ENCODE data around the gene WDR82.
"Not testable (repeated sequence)": the region's sequence is repeated elsewhere in the genome, so short reads cannot be mapped to it uniquely, and the experiment has no call there.

The WDR82 gene

DNA sequence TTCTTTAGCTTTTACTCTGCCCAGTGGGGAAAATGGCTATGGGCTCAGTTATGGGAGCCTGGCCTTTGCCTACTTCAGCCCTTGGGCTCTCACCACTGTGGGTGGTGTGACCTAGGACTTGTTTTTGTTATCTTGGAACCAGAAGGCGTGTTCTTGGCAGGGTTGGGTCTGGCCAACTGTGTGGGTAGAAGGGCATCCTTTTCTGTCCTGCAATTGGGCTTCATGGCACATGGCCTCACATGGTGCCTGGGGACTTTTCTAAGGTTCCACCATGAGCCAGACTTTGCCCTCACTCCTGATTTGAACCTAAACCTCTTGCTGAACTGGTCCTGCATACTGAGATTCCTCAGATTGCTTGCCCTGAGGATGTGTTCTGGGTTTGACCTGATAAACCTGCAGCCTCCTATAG is 10.9 kb upstream of the WDR82 start:
- DNase-seq (ENCODE audit: low spot score), result no peak

DNA sequence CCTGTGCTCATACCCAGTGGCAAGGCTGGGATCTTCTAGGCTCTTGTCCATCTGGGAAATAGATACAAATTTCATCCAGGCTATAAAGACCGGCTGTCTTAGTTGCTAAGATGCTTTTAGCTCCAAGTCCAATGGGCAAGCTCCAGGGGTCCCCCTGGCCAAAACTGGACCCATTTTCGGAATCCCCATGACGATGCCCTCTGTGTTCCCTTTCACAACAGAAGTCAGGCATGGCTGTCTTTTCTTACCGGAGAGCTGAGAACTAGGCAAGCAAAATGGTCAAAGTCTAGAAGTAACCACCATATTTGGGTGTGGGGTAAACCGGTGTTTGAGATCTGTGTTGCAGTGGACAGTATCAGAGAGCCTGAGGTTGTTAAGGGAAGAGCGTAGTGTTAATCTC is 10.2 kb upstream of the WDR82 start:
- DNase-seq (ENCODE audit: low spot score), result no peak

GRCh38 chr3:52286777-52287110 is 8.3 kb upstream of the WDR82 start:
- DNase-seq (ENCODE audit: low spot score), result no peak

DNA sequence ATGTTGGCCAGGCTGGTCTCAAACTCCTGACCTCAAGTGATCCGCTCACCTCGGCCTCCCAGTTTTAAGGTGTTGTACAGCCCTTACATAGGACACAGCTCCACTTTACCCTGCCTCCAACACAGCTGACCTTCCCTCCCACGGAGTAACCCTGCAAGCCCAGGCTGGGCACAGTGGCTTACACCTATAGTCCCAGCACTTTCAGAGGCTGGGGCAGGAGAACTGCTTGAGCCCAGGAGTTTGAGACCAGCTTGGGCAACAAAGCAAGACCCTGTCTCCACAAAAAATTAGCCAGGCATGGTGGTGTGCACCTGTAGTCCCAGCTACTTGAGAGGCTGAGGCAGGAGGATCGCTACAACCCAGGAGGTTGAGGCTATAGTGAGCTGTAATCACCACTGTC is 5.6 kb upstream of the WDR82 start:
- DNase-seq (ENCODE audit: low spot score), result not testable (repeated sequence)

GRCh38 chr3:52283306-52283705 is 4.9 kb upstream of the WDR82 start:
- no peak for DNase-seq (ENCODE audit: low spot score)

DNA sequence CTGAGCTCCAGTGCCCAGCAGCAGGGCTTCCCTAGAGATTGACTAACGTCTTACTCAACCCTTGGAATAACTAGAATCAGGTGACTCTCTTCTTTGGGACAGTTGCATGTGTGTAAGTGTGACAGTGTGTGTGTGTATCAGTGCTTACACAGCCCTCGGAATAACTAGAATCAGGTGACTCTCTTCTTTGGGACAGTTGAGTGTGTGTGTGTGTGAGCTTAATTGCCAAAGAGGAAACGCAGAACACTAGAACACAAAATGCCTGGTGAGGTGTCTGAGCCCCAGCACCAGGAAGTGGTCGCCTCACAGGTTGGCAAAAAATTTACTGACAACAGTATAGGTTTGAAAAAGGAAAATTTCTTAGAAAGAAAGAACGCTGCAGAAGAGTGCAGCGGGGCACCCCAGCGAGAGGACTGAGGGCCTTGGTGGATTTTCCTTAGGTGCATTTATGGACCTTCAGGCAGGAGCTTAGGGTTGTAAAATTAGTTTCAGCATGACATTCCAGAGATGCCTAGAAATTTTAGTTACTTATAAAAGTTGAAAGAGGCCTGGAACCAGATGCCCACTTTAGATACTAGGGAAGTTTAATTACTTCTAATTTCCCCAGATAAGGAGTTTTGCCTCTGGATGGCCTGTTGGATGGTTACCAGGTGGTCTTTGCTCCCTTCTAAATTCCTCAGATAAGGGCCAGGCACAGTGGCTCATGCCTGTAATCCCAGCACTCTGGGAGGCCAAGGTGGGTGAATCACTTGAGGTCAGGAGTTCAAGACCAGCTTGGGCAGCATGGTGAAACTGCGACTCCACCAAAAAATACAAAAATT is 3.7 kb upstream of the WDR82 start:
- no peak for DNase-seq (ENCODE audit: low spot score)

DNA sequence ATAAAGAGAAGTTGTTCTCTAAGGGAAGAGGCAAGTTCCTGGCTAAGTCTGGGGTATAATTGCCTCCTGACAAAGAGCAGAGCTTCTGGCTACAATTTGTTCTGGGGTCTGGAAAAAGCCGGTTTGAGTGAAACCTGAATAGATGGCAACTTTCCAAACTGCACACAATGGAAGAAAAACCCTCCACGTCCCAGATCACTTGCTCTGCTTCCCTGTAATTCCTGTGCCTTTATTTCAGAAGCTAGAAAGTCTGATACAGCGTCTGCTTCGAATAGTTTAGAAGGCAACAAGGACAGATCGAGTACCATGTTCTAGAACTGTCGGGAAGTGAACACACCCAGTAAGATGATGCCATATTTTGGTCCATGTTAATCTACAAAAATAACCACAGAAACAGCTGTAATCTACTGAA is 1.6 kb upstream of the WDR82 start:
- DNase-seq (ENCODE audit: low spot score), result no peak

DNA sequence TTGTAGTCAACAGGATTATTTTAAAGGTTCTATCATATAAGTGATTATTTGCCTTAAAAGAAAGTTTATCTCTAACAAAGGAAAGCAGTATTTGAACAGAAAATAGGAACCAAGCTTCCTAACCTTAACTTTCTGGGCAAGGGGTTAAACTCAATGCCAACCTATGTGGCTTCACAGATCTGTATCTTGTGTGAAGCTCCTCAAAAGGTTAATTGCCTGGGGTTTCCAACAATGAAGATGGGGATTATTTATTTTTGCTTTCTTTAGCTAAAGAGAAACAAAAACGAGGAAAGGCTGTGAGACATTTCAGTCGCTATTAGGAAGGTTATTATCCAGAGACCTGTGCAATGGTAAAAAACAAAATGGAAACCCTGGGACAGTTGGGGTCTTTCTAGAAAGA is 1.1 kb upstream of the WDR82 start:
- DNase-seq (ENCODE audit: low spot score), result no peak

GRCh38 chr3:52277972-52278509 is 408 bp downstream of the WDR82 start:
- peak; percentile 56 for DNase-seq (ENCODE audit: low spot score)

DNA sequence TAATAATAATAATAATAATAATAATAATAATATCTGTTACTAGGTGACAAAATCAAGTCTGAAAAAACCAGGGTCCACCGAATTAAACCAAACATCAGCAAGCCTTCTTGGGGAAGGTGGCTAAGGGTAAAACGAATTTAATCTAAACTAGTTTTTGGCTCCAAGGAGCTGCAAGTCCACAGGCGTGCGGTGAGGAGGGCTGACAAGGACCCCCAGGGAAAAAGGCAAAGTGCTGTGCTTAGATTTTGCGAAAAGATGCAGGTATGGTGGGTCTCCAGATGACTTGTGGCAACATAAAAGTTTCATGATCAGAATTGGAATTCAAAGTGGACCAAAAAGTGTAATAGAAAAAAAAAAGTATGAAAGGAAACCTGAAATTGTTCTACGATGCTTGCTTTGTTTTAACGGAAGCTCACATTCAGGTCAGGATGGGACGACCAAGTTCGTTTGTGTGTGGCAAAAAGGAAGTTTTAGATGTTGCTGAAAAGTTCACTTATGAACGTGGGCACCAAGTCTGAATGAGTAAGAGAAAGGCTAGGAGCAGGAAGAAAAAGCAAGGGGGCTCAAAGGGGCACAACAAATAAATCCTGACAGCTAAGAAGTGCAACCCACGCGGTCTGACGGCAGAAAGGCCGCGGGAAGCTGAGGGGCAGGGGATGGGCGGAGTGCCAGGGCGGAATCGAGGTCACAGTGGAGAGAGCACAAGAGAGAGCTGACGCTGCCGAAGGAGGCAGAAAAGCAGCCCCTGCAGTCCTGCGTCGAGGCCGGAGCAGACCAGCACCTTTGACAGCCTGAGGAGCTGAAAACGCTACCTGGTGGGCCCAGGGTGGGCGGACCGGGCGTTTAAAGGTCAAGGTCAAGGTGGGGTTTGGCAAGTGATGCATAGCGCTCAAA is 1.1 kb downstream of the WDR82 start:
- DNase-seq (ENCODE audit: low spot score), result peak; percentile 59

DNA sequence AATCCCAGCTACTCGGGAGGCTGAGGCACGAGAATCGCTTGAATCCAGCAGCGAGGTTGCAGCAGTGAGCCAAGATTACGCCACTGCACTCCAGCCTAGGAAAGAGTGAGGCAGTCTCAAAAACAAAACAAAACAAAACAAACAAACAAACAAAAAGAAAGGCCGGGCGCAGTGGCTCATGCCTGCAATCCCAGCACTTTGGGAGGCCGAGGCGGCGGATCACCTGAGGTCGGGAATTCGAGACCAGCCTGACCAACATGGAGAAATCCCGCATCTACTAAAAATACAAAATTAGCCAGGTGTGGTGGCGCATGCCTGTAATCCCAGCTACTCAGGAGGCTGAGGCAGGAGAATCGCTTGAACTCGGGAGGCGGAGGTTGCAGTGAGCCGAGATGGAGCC is 3.7 kb downstream of the WDR82 start:
- not testable (repeated sequence) for DNase-seq (ENCODE audit: low spot score)

DNA sequence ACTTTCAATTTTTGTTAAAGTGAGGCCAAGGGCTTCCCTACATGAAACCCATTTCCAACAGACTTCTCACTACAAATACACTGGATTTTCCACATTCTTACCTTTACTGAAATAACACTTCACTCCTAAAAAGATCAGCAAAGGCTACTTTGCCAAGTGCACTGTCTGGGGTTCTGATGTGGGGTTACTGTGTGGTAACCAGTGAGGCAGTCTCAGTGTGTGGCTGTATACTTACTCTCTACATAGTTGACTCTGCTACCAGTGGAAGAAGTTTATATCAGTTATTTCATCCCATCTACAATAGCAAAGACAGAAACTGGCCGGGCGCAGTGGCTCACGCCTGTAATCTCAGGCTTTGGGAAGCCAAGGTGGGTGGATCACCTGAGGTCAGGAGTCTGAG is 5.6 kb downstream of the WDR82 start:
- no peak for DNase-seq (ENCODE audit: low spot score)

DNA sequence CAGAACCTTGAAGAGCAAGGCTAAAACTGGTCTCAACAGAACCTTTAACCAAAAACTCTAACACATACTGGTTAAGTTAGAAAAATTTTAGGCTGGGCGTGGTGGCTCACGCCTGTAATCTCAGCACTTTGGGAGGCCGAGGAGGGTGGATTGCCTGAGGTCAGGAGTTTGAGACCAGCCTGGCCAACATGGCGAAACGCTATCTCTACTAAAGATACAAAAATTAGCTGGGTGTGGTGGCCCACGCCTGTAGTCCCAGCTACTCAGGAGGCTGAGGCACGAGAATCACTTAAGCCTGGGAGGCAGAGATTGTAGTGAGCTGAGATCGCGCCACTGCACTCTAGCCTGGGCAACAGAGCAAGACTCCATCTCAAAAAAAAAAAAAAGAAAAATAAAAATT is 6.3 kb downstream of the WDR82 start:
- DNase-seq (ENCODE audit: low spot score), result not testable (repeated sequence)

GRCh38 chr3:52270252-52270754 is 8.1 kb downstream of the WDR82 start:
- DNase-seq (ENCODE audit: low spot score), result no peak

DNA sequence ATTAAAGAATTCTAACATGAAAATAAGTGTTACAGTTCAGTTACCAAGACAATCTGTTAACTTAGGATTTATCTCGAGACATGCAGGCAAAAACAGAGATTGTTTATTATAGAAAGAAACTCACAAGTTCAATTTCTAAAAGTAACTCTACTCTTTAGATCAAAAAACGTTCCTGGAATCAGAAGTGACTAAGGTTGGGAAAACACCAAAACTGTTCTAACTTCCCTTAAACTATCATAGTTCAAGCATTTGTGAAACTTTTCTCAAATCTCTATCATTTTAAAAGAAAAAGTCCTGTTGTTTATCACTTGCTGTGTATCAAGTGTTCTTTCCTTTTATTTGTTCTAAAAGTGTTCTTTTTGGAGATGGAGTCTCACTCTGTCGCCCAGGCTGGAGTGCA is 8.7 kb downstream of the WDR82 start:
- DNase-seq (ENCODE audit: low spot score), result no peak

DNA sequence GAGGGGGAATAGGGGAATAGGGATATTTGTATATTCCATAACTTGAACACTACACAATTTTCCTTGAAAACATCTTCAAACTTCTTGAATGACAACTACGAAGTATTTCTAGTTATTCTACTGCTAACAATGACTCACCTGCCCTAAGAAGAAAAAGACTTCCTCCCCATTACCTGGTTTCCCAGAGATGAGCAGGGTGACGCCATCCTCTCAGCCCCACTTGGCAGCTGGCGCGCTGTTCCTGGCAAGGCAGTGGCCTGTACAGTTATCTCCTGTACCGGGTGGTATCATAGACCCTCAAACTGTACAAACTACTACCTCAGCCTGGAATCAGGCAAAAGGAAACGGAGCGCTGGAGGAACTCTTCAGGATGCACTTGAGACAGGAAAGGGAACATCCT is 10.4 kb downstream of the WDR82 start:
- no peak for DNase-seq (ENCODE audit: low spot score)

DNA sequence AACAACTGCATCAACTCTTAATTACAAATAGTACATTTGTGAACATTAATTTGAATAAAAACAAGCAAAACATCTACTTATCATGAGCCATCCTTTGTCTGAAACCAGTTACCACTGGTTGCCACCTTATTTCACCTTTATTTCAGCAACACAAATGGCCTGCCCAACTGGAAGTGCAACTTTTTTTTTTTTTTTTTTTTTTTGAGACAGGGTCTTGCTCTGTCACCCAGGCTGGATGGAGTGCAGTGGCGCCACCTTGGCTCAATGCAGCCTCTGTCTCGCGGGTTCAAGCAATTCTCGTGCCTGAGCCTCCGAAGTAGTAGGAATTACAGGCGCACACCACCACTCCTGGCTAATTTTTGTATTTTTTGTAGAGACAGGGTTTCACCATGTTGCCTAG is 13.1 kb downstream of the WDR82 start:
- DNase-seq (ENCODE audit: low spot score), result no peak

DNA sequence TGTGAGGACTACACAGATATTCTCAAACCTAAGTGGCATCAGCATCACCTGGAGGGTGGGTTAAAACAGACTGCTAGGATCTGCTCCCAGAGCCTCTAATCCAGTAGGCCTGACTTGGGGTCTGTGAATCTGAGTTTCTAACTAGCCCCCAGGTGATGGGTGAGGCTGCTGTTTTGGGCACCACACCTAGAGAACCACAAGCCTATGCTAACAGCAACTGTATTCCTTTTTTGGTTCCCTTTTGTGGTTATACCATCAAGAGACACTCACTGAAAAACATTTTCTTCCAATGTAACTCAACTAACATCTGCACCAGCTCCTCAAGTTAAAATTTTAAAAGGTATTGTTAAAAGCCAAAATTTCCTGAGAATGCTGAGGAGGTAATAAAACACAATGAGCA is 16.0 kb downstream of the WDR82 start:
- DNase-seq (ENCODE audit: low spot score), result no peak

GRCh38 chr3:52259448-52259847 is 19.0 kb downstream of the WDR82 start:
- no peak for DNase-seq (ENCODE audit: low spot score)

- no peak for DNase-seq (ENCODE audit: low spot score)
These were observed 19.4 kb downstream of the WDR82 start for GRCh38 chr3:52259035-52259434.

DNA sequence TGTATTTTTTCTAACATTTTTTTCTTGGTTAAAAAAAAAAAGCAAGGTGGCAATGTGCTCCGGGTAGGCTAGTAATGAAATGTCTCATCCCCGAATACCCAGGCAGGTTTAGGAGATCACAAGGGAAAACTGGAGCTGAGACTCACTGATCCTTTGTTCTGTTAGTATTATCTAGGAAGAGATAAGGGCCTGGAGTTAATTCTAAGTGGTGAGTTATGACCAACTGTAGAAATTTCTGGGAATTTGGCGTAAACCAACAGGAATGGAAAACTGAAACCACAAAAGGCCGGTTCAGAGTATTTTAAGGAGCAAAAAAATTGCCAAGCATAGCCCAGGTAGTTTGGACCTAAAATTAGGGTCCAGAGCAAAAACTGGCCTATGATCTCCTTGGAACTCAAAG is 20.5 kb downstream of the WDR82 start:
- no peak for DNase-seq (ENCODE audit: low spot score)

DNA sequence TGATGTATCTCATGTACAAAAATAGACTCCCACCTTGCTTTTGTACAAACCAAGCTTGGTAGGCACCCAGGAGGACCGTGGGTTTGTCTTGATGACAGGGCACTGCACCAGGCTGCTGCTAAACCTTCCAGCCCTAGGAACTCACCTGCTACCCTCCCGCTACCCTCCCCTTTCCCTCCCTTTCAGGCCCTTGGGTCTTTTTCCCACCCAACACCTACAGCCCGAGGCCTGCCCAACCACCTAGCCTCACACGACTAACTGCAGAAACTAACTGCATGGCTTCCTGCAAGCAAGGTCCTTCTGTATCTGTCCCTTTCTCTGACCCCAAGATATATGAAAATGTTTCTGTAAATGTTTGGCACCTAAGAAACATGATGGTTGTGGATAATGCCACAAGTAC is 21.8 kb downstream of the WDR82 start:
- no peak for DNase-seq (ENCODE audit: low spot score)

DNA sequence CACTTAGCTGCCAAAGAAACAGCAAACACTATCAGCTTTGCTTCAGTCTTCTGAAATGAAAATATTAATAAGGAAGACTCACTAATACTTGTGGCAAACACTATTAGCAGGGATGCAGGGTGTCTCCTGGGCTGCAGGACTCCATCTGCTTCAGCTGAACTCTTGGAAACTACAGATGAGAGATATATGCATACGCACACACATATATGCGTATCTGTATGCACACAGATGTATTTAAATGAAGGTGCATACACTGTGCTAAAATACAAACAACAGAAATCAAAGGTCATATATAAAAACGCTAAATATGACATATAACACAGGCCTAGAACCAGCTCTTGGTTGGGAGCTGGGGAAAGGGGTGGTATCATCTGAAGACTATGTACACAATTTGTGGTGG is 22.3 kb downstream of the WDR82 start:
- no peak for DNase-seq (ENCODE audit: low spot score)

Measured in HuH-7.5 (cell line).